Liver (tissue), 3 donors: ENCODE results near the gene SETD7.

ENCODE experiments used
- EGR1 ChIP-seq, 2 donors: IDR thresholded peaks; 2 replicates each; pipeline ENCODE4 v1.6.1; 2016 to 2018; ENCODE audit warnings: antibody characterized with exemption in 2 of 2, low read depth in 2 of 2
- GABPA ChIP-seq, 2 donors: IDR thresholded peaks in 1 of 2; conservative IDR thresholded peaks in 1 of 2; 2 replicates each; pipeline ENCODE4 v1.6.1; 2016; ENCODE audit warnings: antibody characterized with exemption in 2 of 2, mild to moderate bottlenecking in 1 of 2, moderate library complexity in 1 of 2
- HNF4G ChIP-seq: IDR thresholded peaks from 2 replicates; pipeline ENCODE4 v1.6.1; 2016; ENCODE audit warnings: antibody characterized with exemption
- RAD21 ChIP-seq, 2 donors: IDR thresholded peaks; 2 replicates each; pipeline ENCODE4 v1.6.1; 2016; ENCODE audit warnings: antibody characterized with exemption in 2 of 2, mild to moderate bottlenecking in 2 of 2
- SP1 ChIP-seq: IDR thresholded peaks from 2 replicates; pipeline ENCODE4 v1.6.1; 2018; ENCODE audit warnings: antibody characterized with exemption, mild to moderate bottlenecking
- TAF1 ChIP-seq: conservative IDR thresholded peaks from 2 replicates; pipeline ENCODE4 v1.6.1; 2016; ENCODE audit warnings: antibody characterized with exemption, mild to moderate bottlenecking
- YY1 ChIP-seq: IDR thresholded peaks from 2 replicates; pipeline ENCODE4 v1.6.1; 2016; ENCODE audit warnings: antibody characterized with exemption, mild to moderate bottlenecking
- TF ChIP-seq, protein P1 (sequence below): fragments of 150-350 bp; IDR thresholded peaks from 2 replicates; pipeline ENCODE4 v1.5.1; 2017; ENCODE audit warnings: improper control_type of control experiment, low read depth, low read length; ENCODE audit not compliant: missing input control
- TF ChIP-seq, protein P2 (sequence below): IDR thresholded peaks from 2 replicates; pipeline ENCODE4 v1.6.1; 2016; ENCODE audit warnings: antibody characterized with exemption
- TF ChIP-seq, protein P3 (sequence below): IDR thresholded peaks from 2 replicates; pipeline ENCODE4 v1.6.1; 2016; ENCODE audit warnings: antibody characterized with exemption, mild to moderate bottlenecking
- TF ChIP-seq, protein P4 (sequence below): IDR thresholded peaks from 2 replicates; pipeline ENCODE4 v1.6.1; 2016; ENCODE audit warnings: antibody characterized with exemption
- donor health status: healthy.
- donor health status: healthy.

DNA sequence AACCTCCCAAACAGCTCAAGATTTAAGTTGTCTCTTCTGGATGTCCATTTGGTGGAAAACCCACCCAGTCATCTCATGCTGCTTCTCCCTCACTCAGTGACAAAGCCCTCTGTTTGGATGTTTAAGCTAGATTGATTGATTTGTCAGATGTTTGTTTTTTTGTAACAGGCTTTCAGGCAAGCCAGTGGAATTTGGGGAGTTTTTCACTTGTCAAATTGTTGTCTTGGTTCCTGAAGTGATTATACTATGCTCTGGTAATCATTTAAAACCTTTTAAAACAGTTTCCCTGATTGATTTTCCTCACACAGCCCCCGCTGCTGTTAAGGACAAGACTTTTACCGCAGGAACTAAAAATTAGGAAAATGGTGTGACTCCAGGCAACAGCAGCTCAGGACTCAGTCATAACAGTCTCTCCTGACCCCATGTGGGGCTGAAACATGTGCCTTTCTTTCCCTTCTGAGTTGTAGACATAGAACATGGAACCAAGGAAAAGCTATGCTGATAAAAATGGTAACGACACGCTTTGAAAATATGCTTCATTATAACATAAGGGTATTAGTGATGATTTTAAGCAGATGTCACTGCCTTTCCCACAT, 40.8 kb upstream of the SETD7 start:
- TF ChIP-seq, protein P1, sequence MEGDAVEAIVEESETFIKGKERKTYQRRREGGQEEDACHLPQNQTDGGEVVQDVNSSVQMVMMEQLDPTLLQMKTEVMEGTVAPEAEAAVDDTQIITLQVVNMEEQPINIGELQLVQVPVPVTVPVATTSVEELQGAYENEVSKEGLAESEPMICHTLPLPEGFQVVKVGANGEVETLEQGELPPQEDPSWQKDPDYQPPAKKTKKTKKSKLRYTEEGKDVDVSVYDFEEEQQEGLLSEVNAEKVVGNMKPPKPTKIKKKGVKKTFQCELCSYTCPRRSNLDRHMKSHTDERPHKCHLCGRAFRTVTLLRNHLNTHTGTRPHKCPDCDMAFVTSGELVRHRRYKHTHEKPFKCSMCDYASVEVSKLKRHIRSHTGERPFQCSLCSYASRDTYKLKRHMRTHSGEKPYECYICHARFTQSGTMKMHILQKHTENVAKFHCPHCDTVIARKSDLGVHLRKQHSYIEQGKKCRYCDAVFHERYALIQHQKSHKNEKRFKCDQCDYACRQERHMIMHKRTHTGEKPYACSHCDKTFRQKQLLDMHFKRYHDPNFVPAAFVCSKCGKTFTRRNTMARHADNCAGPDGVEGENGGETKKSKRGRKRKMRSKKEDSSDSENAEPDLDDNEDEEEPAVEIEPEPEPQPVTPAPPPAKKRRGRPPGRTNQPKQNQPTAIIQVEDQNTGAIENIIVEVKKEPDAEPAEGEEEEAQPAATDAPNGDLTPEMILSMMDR = no peak
- TF ChIP-seq YY1 (no peak), EGR1 (IDR thresholded peaks at IDR 0.05; ENCODE audit: low read depth in 2 of 2) (no peak), TAF1 (no peak), SP1 (no peak), GABPA (IDR thresholded peaks at IDR 0.05 in 1 of 2, conservative IDR thresholded peaks at IDR 0.05 in 1 of 2) (no peak), RAD21 (IDR thresholded peaks at IDR 0.05) (no peak), HNF4G (no peak)
- TF ChIP-seq, protein P2, sequence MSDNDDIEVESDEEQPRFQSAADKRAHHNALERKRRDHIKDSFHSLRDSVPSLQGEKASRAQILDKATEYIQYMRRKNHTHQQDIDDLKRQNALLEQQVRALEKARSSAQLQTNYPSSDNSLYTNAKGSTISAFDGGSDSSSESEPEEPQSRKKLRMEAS = no peak
- TF ChIP-seq, protein P3, sequence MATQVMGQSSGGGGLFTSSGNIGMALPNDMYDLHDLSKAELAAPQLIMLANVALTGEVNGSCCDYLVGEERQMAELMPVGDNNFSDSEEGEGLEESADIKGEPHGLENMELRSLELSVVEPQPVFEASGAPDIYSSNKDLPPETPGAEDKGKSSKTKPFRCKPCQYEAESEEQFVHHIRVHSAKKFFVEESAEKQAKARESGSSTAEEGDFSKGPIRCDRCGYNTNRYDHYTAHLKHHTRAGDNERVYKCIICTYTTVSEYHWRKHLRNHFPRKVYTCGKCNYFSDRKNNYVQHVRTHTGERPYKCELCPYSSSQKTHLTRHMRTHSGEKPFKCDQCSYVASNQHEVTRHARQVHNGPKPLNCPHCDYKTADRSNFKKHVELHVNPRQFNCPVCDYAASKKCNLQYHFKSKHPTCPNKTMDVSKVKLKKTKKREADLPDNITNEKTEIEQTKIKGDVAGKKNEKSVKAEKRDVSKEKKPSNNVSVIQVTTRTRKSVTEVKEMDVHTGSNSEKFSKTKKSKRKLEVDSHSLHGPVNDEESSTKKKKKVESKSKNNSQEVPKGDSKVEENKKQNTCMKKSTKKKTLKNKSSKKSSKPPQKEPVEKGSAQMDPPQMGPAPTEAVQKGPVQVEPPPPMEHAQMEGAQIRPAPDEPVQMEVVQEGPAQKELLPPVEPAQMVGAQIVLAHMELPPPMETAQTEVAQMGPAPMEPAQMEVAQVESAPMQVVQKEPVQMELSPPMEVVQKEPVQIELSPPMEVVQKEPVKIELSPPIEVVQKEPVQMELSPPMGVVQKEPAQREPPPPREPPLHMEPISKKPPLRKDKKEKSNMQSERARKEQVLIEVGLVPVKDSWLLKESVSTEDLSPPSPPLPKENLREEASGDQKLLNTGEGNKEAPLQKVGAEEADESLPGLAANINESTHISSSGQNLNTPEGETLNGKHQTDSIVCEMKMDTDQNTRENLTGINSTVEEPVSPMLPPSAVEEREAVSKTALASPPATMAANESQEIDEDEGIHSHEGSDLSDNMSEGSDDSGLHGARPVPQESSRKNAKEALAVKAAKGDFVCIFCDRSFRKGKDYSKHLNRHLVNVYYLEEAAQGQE = no peak
- TF ChIP-seq, protein P4, sequence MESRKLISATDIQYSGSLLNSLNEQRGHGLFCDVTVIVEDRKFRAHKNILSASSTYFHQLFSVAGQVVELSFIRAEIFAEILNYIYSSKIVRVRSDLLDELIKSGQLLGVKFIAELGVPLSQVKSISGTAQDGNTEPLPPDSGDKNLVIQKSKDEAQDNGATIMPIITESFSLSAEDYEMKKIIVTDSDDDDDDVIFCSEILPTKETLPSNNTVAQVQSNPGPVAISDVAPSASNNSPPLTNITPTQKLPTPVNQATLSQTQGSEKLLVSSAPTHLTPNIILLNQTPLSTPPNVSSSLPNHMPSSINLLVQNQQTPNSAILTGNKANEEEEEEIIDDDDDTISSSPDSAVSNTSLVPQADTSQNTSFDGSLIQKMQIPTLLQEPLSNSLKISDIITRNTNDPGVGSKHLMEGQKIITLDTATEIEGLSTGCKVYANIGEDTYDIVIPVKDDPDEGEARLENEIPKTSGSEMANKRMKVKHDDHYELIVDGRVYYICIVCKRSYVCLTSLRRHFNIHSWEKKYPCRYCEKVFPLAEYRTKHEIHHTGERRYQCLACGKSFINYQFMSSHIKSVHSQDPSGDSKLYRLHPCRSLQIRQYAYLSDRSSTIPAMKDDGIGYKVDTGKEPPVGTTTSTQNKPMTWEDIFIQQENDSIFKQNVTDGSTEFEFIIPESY = no peak
